ENCODE measurements around the gene EPHB3. TPM values are rescaled to one million over a fixed set of nuclear protein-coding genes. Genes with fewer than 3 reads are reported as not detected.
A peak's percentile ranks its signal among the peaks of the same experiment; 100 is the strongest.

EPHB3 gene
- total RNA-seq, 1 donor from 2014 or later, result 4.3 TPM

GRCh38 chr3:184543256-184543655 lies 18.3 kb upstream of the EPHB3 start:
- H3K9me3 Mint-ChIP-seq (ENCODE audit: unreplicated experiment), result no peaks in the 10 kb centered on the region
- peaks cover 15% of the 10 kb centered on the region for H3K4me1 Mint-ChIP-seq (ENCODE audit: unreplicated experiment)
- DNase-seq (ENCODE audit: low spot score), result no peak
- no peak overlapping the region for H3K4me3 Mint-ChIP-seq (ENCODE audit: unreplicated experiment)
- TF ChIP-seq CTCF (IDR thresholded peaks at IDR 0.05; ENCODE audit: unreplicated experiment), result no peak
- H3K27me3 Mint-ChIP-seq (ENCODE audit: unreplicated experiment), result peaks cover 2% of the 10 kb centered on the region
- no peak overlapping the region for H3K27ac Mint-ChIP-seq (ENCODE audit: unreplicated experiment)
- H3K36me3 Mint-ChIP-seq (ENCODE audit: low read depth, unreplicated experiment), result no peaks in the 10 kb centered on the region

GRCh38 chr3:184543843-184544512 lies 17.6 kb upstream of the EPHB3 start:
- H3K4me1 Mint-ChIP-seq (ENCODE audit: unreplicated experiment), result peaks cover 8% of the 10 kb centered on the region
- no peak overlapping the region for H3K4me3 Mint-ChIP-seq (ENCODE audit: unreplicated experiment)
- DNase-seq (ENCODE audit: low spot score), result peak; percentile 91
- no peaks in the 10 kb centered on the region for H3K9me3 Mint-ChIP-seq (ENCODE audit: unreplicated experiment)
- peak; percentile 91 for TF ChIP-seq CTCF (IDR thresholded peaks at IDR 0.05; ENCODE audit: unreplicated experiment)
- H3K27me3 Mint-ChIP-seq (ENCODE audit: unreplicated experiment), result peaks cover 2% of the 10 kb centered on the region
- peak overlapping the region; percentile 36 for H3K27ac Mint-ChIP-seq (ENCODE audit: unreplicated experiment)
- H3K36me3 Mint-ChIP-seq (ENCODE audit: low read depth, unreplicated experiment), result no peaks in the 10 kb centered on the region

GRCh38 chr3:184544513-184544861 lies 17.1 kb upstream of the EPHB3 start:
- H3K27ac Mint-ChIP-seq (ENCODE audit: unreplicated experiment), result no peak overlapping the region
- peaks cover 2% of the 10 kb centered on the region for H3K27me3 Mint-ChIP-seq (ENCODE audit: unreplicated experiment)
- H3K36me3 Mint-ChIP-seq (ENCODE audit: low read depth, unreplicated experiment), result no peaks in the 10 kb centered on the region
- no peaks in the 10 kb centered on the region for H3K9me3 Mint-ChIP-seq (ENCODE audit: unreplicated experiment)
- TF ChIP-seq CTCF (IDR thresholded peaks at IDR 0.05; ENCODE audit: unreplicated experiment), result no peak
- no peak for DNase-seq (ENCODE audit: low spot score)
- peaks cover 7% of the 10 kb centered on the region for H3K4me1 Mint-ChIP-seq (ENCODE audit: unreplicated experiment)
- no peak overlapping the region for H3K4me3 Mint-ChIP-seq (ENCODE audit: unreplicated experiment)

- peaks cover 2% of the 10 kb centered on the region for H3K27me3 Mint-ChIP-seq (ENCODE audit: unreplicated experiment)
- H3K9me3 Mint-ChIP-seq (ENCODE audit: unreplicated experiment), result no peaks in the 10 kb centered on the region
- peak overlapping the region; percentile 16 for H3K27ac Mint-ChIP-seq (ENCODE audit: unreplicated experiment)
Observed at GRCh38 chr3:184545769-184546168, 15.8 kb upstream of the EPHB3 start.

More at GRCh38 chr3:184545769-184546168, 15.8 kb upstream of the EPHB3 start:
- no peak for TF ChIP-seq CTCF (IDR thresholded peaks at IDR 0.05; ENCODE audit: unreplicated experiment)
- no peaks in the 10 kb centered on the region for H3K36me3 Mint-ChIP-seq (ENCODE audit: low read depth, unreplicated experiment)
- no peak for DNase-seq (ENCODE audit: low spot score)
- peaks cover 7% of the 10 kb centered on the region for H3K4me1 Mint-ChIP-seq (ENCODE audit: unreplicated experiment)
- no peak overlapping the region for H3K4me3 Mint-ChIP-seq (ENCODE audit: unreplicated experiment)

Data from endothelial cell (in vitro differentiated cells).